Measurements from ENCODE around the gene NOXRED1. TPM values are rescaled to one million over a fixed set of nuclear protein-coding genes. Genes with fewer than 3 reads are reported as not detected.

NOXRED1 gene
- total RNA-seq, 1 experiment from 2014 or later = 1.2 TPM

DNA sequence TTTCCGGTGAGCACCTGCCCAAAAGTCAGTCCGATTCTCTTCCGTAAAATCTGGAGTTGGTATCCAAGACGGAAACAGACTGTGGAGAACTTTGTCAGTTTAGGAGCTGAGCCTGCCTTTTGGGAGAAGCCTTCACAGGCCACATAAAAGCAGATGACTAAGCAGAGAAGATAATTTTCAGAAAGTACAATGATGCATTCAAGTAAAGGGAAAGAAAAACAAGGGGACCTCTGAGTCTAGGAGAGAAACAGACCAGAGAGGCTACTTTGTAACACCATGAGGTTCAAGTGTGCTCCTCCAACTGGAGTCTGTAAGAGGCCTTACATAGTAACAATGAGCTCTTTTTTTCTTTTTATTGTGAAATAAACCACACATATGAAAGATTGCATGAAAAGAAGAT is 67.5 kb downstream of the NOXRED1 start:
- no peaks in the 10 kb centered on the region for H3K36me3 Mint-ChIP-seq (ENCODE audit: insufficient read depth, unreplicated experiment)
- H3K9me3 Mint-ChIP-seq (ENCODE audit: low read depth, unreplicated experiment) = no peaks in the 10 kb centered on the region
- no peaks in the 10 kb centered on the region for H3K4me1 Mint-ChIP-seq (ENCODE audit: low read depth, unreplicated experiment)
- CTCF ChIA-PET = interaction anchor here (1.1 kb wide), 1 partner anchor 9 kb away, joined by 3 read pairs; no protein-coding TSS in a partner anchor
- BruUV-seq (replicated peaks) = no TSS peak
- no peak overlapping the region for H3K4me3 Mint-ChIP-seq (ENCODE audit: low read depth, unreplicated experiment)
- intact Hi-C loops (cut with micrococcal nuclease; ENCODE audit: unreplicated experiment) = no loop called here
- TF ChIP-seq, protein P1, sequence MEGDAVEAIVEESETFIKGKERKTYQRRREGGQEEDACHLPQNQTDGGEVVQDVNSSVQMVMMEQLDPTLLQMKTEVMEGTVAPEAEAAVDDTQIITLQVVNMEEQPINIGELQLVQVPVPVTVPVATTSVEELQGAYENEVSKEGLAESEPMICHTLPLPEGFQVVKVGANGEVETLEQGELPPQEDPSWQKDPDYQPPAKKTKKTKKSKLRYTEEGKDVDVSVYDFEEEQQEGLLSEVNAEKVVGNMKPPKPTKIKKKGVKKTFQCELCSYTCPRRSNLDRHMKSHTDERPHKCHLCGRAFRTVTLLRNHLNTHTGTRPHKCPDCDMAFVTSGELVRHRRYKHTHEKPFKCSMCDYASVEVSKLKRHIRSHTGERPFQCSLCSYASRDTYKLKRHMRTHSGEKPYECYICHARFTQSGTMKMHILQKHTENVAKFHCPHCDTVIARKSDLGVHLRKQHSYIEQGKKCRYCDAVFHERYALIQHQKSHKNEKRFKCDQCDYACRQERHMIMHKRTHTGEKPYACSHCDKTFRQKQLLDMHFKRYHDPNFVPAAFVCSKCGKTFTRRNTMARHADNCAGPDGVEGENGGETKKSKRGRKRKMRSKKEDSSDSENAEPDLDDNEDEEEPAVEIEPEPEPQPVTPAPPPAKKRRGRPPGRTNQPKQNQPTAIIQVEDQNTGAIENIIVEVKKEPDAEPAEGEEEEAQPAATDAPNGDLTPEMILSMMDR (IDR thresholded peaks at IDR 0.05; ENCODE audit: unreplicated experiment) = no peak
- DNase-seq = no peak
- no peak overlapping the region for H3K27ac Mint-ChIP-seq (ENCODE audit: unreplicated experiment)
- no peaks in the 10 kb centered on the region for H3K27me3 Mint-ChIP-seq (ENCODE audit: unreplicated experiment)

DNA sequence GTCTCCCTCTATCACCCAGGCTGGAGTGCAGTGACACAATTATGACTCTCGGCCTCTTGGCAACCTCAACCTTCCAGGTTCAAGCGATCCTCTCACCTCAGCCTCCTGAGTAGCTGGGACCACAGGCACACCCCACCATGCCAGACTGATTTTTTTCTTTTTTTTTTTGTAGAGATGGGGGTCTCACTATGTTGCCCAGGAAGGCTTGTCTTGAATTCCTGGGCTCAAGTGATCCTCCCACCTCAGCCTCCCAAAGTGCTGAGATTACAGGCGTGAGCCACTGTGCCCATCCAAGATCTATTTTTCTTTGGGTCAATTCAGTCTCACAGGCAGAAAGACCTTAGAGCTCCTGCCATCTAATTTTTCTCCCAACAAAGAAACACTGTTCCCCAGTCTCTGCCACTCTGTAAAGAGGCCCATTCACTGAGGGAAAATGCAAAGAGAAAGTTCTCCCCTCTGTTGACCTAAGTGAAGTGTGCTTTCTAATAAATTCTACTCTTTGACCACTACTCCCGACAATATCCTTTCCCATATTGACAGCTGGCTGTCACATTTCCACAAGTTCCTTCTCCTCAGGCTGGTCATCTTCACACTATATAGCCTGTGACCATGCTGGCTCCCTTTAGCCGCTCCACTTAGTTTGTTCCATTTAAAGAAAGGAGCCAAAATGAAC is 69.7 kb downstream of the NOXRED1 start:
- CTCF ChIA-PET = no interaction called here
- no peak overlapping the region for H3K4me3 Mint-ChIP-seq (ENCODE audit: low read depth, unreplicated experiment)
- no TSS peak for BruUV-seq (replicated peaks)
- H3K27me3 Mint-ChIP-seq (ENCODE audit: unreplicated experiment) = no peaks in the 10 kb centered on the region
- no peak for DNase-seq
- H3K4me1 Mint-ChIP-seq (ENCODE audit: low read depth, unreplicated experiment) = no peaks in the 10 kb centered on the region
- no peak overlapping the region for H3K27ac Mint-ChIP-seq (ENCODE audit: unreplicated experiment)
- intact Hi-C loops (cut with micrococcal nuclease; ENCODE audit: unreplicated experiment) = no loop called here
- no peaks in the 10 kb centered on the region for H3K9me3 Mint-ChIP-seq (ENCODE audit: low read depth, unreplicated experiment)
- no peaks in the 10 kb centered on the region for H3K36me3 Mint-ChIP-seq (ENCODE audit: insufficient read depth, unreplicated experiment)
- TF ChIP-seq, protein P1 (IDR thresholded peaks at IDR 0.05; ENCODE audit: unreplicated experiment) = no peak

DNA sequence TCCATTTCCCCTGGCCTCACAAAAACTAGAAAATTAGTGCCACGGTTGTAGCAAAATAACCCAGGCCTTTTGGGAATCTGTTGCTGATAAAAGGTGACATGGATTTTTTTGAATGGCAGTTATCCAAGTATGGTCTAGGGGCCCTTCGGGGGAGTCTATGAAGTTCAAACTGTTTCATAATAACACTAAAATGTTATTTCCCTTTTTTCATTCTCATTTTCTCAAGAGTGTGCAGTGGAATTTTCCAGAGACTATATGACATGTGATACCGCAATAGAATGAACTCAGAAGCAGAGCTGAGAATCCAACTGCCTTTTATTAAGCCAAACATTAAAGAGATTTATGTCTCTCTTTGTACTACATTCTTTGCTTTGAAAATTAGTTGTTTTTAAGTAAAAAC is 75.6 kb downstream of the NOXRED1 start:
- intact Hi-C loops (cut with micrococcal nuclease; ENCODE audit: unreplicated experiment) = no loop called here
- Mint-ChIP-seq H3K27me3 (ENCODE audit: unreplicated experiment) (no peaks in the 10 kb centered on the region), H3K4me1 (ENCODE audit: low read depth, unreplicated experiment) (no peaks in the 10 kb centered on the region), H3K9me3 (ENCODE audit: low read depth, unreplicated experiment) (no peaks in the 10 kb centered on the region), H3K36me3 (ENCODE audit: insufficient read depth, unreplicated experiment) (no peaks in the 10 kb centered on the region), H3K27ac (ENCODE audit: unreplicated experiment) (no peak overlapping the region), H3K4me3 (ENCODE audit: low read depth, unreplicated experiment) (no peak overlapping the region)
- no peak for DNase-seq
- TF ChIP-seq, protein P1 (IDR thresholded peaks at IDR 0.05; ENCODE audit: unreplicated experiment) = no peak
- CTCF ChIA-PET = no interaction called here
- no TSS peak for BruUV-seq (replicated peaks)

DNA sequence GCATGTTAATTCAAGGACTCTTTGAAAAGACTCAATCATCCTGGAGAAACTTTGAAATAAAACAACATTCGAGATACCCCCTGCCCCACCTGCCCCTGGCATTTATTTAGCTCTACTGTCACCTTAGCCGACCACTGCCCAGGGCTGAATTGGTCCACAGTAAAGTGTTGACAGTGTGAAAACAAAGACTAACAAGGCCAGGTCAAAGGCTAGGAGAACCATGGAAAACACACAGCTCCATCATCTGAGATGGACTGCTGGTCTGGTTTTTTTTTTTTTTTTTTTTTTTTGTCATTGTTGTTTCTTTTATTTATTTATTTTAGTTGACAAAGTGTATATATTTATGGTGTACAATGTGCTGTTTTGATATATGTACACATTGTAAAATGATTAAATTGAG is 76.8 kb downstream of the NOXRED1 start:
- intact Hi-C loops (cut with micrococcal nuclease; ENCODE audit: unreplicated experiment) = no loop called here
- H3K27ac Mint-ChIP-seq (ENCODE audit: unreplicated experiment) = no peak overlapping the region
- DNase-seq = no peak
- no peaks in the 10 kb centered on the region for H3K36me3 Mint-ChIP-seq (ENCODE audit: insufficient read depth, unreplicated experiment)
- H3K4me1 Mint-ChIP-seq (ENCODE audit: low read depth, unreplicated experiment) = no peaks in the 10 kb centered on the region
- H3K4me3 Mint-ChIP-seq (ENCODE audit: low read depth, unreplicated experiment) = no peak overlapping the region
- CTCF ChIA-PET = no interaction called here
- no TSS peak for BruUV-seq (replicated peaks)
- H3K9me3 Mint-ChIP-seq (ENCODE audit: low read depth, unreplicated experiment) = no peaks in the 10 kb centered on the region
- TF ChIP-seq, protein P1 (IDR thresholded peaks at IDR 0.05; ENCODE audit: unreplicated experiment) = no peak
- no peaks in the 10 kb centered on the region for H3K27me3 Mint-ChIP-seq (ENCODE audit: unreplicated experiment)

Data from Calu3 (cell line).